DND-41 (cell line): ENCODE measurements around the gene CHMP6.

Experiments used
- CTCF ChIP-seq: IDR thresholded peaks from 2 replicates; pipeline ENCODE4 v1.5.1; 2012; ENCODE audit warnings: borderline replicate concordance, low read length, moderate library complexity, mild to moderate bottlenecking; ENCODE audit not compliant: poor library complexity, severe bottlenecking; ENCODE audit errors: extremely low read depth
- EZH2 ChIP-seq: IDR thresholded peaks from 3 replicates; pipeline ENCODE4 v1.6.1; 2012; ENCODE audit warnings: borderline replicate concordance, low read depth, mild to moderate bottlenecking, moderate library complexity, low read length, inconsistent platforms; ENCODE audit not compliant: severe bottlenecking

- no peak for TF ChIP-seq EZH2
- TF ChIP-seq CTCF, result no peak
Measured at GRCh38 chr17:81012574-81013447, 21.2 kb downstream of the CHMP6 start.
